Motor neuron (in vitro differentiated cells): ENCODE results near the gene CLPSL1. TPM values are rescaled to one million over a fixed set of nuclear protein-coding genes. Genes with fewer than 3 reads are reported as not detected.

Experiments
- ATAC-seq, 8 experiments: fragments of 200-7000 bp; cut with Tn5 transposase; replicated peaks in 6 of 8; 2 replicates each; pipeline ENCODE4 v1.8.0; 2021; ENCODE audit warnings: mild to moderate bottlenecking in 8 of 8, moderate library complexity in 8 of 8
- H3K27ac ChIP-seq, 2 donors: fragments of 250-450 bp; sonication (Bioruptor Pico); 2 replicates each; pipeline ENCODE4 v1.9.0; 2021; ENCODE audit warnings: antibody characterized with exemption in 2 of 2, mild to moderate bottlenecking in 2 of 2, moderate library complexity in 1 of 2
- H3K4me1 ChIP-seq, 2 donors: fragments of 250-450 bp; sonication (Bioruptor Pico); replicated peaks in 1 of 2; 2 replicates each; pipeline ENCODE4 v1.6.1; 2021; ENCODE audit warnings: antibody characterized with exemption in 2 of 2, mild to moderate bottlenecking in 2 of 2, moderate library complexity in 1 of 2
- H3K4me3 ChIP-seq, 5 donors: fragments of 250-450 bp; sonication (Bioruptor Pico); 2 replicates each; pipeline ENCODE4 v1.9.0; 2021; ENCODE audit warnings: antibody characterized with exemption in 5 of 5, mild to moderate bottlenecking in 5 of 5, moderate library complexity in 4 of 5
- WGBS, 10 experiments: fragments of 450-650 bp; shearing (Covaris generic); methylation state at CpG; one replicate each; pipeline ENCODE4 v1.0.0; 2022; 5-methylcytosine and 5-hydroxymethylcytosine counted together
- in situ Hi-C, 9 experiments: fragments of 400-800 bp; cut with MboI; loops; one replicate each; pipeline ENCODE4 v1.15.0; 2021; ENCODE audit warnings: low sequenced_read_pairs in 9 of 9, low pct_unique_long_range_greater_than_20kb in 2 of 9; ENCODE audit not compliant: unreplicated experiment in 9 of 9
- total RNA-seq, 8 experiments: library from RNA; unstranded; fragments of 300-600 nt; gene quantifications; 2 replicates each; pipeline versions ENCODE4 v1.2.3 to v1.2.4, GENCODE V29; 2022

Gene CLPSL1
- total RNA-seq, 8 experiments from 2014 or later = not detected

GRCh38 chr6:35817515-35817914 lies 36.7 kb downstream of the CLPSL1 start:
- in situ Hi-C loops = no loop called here
- ATAC-seq = no peak
- Histone ChIP-seq H3K4me3 (no peak overlapping the region), H3K4me1 (no peaks in the 10 kb centered on the region), H3K27ac (no peak overlapping the region)

- H3K4me1 ChIP-seq = no peaks in the 10 kb centered on the region
- no peak for ATAC-seq
- WGBS, 10 experiments = 14 to 100% (median 74%) methylated on average over 1 to 2 of the region's 2 CpGs; no CpG with 5 or more reads in 4 of the 10 experiments
- H3K27ac ChIP-seq = no peak overlapping the region
- no peak overlapping the region for H3K4me3 ChIP-seq
- in situ Hi-C loops = no loop called here
Measured at GRCh38 chr6:35823601-35824000, 42.8 kb downstream of the CLPSL1 start.

- ATAC-seq = no peak
- in situ Hi-C loops = no loop called here
- Histone ChIP-seq H3K27ac (no peak overlapping the region), H3K4me1 (no peaks in the 10 kb centered on the region), H3K4me3 (no peak overlapping the region)
- 55 to 100% (median 83%) methylated on average over 1 to 5 of the region's 5 CpGs; no CpG with 5 or more reads in 2 of the 10 experiments for WGBS, 10 experiments
Measured at GRCh38 chr6:35824552-35825192, 43.9 kb downstream of the CLPSL1 start.

- no peaks in the 10 kb centered on the region for H3K4me1 ChIP-seq
- in situ Hi-C loops = no loop called here
- H3K4me3 ChIP-seq = no peak overlapping the region
- ATAC-seq = no peak
- WGBS, 10 experiments = 80 to 100% (median 100%) methylated on average over 1 to 5 of the region's 5 CpGs; no CpG with 5 or more reads in 4 of the 10 experiments
- H3K27ac ChIP-seq = no peak overlapping the region
Measured at GRCh38 chr6:35829306-35829705, 48.5 kb downstream of the CLPSL1 start.

- H3K27ac ChIP-seq = no peak overlapping the region
- in situ Hi-C loops = no loop called here
- ATAC-seq = no peak
- no peaks in the 10 kb centered on the region for H3K4me1 ChIP-seq
- no peak overlapping the region for H3K4me3 ChIP-seq
- WGBS, 10 experiments = 86 to 100% (median 96%) methylated on average over 1 to 5 of the region's 5 CpGs
Measured at GRCh38 chr6:35831257-35832007, 50.6 kb downstream of the CLPSL1 start.

GRCh38 chr6:35833536-35833935 lies 52.7 kb downstream of the CLPSL1 start:
- Histone ChIP-seq H3K4me3 (no peak overlapping the region), H3K4me1 (no peaks in the 10 kb centered on the region), H3K27ac (no peak overlapping the region)
- in situ Hi-C loops = no loop called here
- WGBS, 10 experiments = 88 to 100% (median 91%) methylated on average over 1 to 7 of the region's 7 CpGs; no CpG with 5 or more reads in 1 of the 10 experiments
- ATAC-seq = no peak

Other genes with a start within 250 kb of the CLPSL1 start
- gene FKBP5, start 92.1 kb upstream of the CLPSL1 start, total RNA-seq = 10 to 100 TPM in 5 of 8 experiments, 1 to 10 TPM in 3; 5.6 to 23.5 (median 10.9) TPM
- 1 to 10 TPM in 4 of 8 experiments, under 1 TPM in 4; 0.58 to 3.0 (median 1.2) TPM for gene ARMC12, start 44.0 kb upstream of the CLPSL1 start, total RNA-seq
- not detected for gene CLPSL2, start 4.4 kb upstream of the CLPSL1 start, total RNA-seq
- gene CLPS, start 16.3 kb downstream of the CLPSL1 start, total RNA-seq = not detected
- 1 to 10 TPM in 1 of 8 experiments, under 1 TPM in 4, not detected in 3; 0.13 to 1.0 (median 0.41) TPM for gene LHFPL5, start 24.3 kb downstream of the CLPSL1 start, total RNA-seq
- 100 to 1,000 TPM in 2 of 8 experiments, 10 to 100 TPM in 6; 33.9 to 105 (median 36.5) TPM for gene SRPK1, start 140.1 kb downstream of the CLPSL1 start, total RNA-seq
- gene SLC26A8, start 243.6 kb downstream of the CLPSL1 start, total RNA-seq = under 1 TPM in 7 of 8 experiments, not detected in 1; 0.05 to 0.61 (median 0.22) TPM
- 10 to 100 TPM; 14.7 to 52.3 (median 21.9) TPM for gene MAPK14, start 246.8 kb downstream of the CLPSL1 start, total RNA-seq